NCI-H1436 treated with DMSO at 0.1 percent for 48 hours (cell line): ENCODE results near the gene ZNF101.

Experiments used
- DNase-seq: peaks from one replicate; lab custom pipeline; 2025; lab: John Stamatoyannopoulos, UW

ZNF101 gene

GRCh38 chr19:19642506-19643157, 26.0 kb upstream of the ZNF101 start:
- no peak for DNase-seq

GRCh38 chr19:19643158-19644053, 25.2 kb upstream of the ZNF101 start, which contains the start of gene GMIP:
GMIP (minus strand) TSS chr19:19643657; CDS start chr19:19643529, 128 bp downstream.
- DNase-seq = peak; percentile 23

GRCh38 chr19:19644054-19644388, 24.6 kb upstream of the ZNF101 start:
- no peak for DNase-seq

DNA sequence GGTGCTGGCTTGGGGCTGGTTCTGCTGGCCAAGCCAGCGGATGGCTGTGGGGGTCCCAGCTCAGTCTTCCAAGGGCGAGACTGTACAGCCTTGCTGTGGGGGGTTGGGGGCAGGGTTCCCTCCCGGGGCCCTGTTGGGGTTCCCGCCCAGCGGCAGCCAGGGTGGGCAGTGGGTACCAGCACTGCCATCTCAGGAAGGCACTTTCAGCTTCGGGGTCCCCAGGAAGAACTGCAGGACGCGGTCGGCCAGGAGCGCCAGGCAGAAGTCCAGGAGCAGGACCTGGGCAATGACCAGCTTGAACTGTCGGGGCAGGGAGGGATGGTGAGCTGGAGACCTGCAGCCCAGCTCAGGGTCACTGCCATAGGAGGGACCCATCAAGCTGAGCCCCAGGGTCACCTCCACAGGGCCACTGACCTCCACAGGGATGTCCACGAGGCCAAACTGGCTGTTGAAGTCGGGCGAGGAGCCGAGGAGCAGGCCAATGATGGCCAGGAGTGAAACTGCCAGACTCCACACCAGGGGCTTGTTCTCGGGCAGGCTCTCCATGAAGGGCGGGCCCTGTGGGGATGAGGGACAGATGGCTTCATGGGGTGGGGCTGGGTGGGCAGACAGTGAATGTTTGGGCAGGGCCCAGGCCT, 23.3 kb upstream of the ZNF101 start:
- no peak for DNase-seq

GRCh38 chr19:19647037-19647835, 21.4 kb upstream of the ZNF101 start:
- DNase-seq = no peak

GRCh38 chr19:19649155-19649554, 19.5 kb upstream of the ZNF101 start:
- DNase-seq = no peak

- DNase-seq = no peak
Observed at GRCh38 chr19:19649580-19649995, 19.1 kb upstream of the ZNF101 start.

DNA sequence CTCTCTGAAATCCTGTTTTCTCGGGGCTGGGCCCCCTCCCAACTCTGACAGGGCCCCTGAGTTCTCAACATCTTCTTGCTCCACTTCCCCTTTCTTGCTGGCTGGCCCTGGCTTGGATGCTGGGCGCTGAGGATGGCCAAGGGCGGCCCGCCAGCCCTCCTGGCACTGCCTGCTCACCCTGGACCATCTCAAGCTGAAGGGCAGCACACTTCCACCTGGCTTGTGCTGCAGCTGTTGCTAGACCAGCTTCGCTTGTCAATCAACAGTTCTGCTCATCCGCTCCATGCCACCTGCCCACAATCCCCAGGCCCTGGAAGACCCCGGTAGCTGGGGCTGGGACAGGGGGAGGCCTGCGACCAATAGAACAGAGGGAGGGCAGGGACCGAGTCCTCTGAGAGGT, 18.3 kb upstream of the ZNF101 start:
- no peak for DNase-seq

- DNase-seq = no peak
Observed at GRCh38 chr19:19651076-19651475, 17.6 kb upstream of the ZNF101 start.

GRCh38 chr19:19652482-19653295, 15.9 kb upstream of the ZNF101 start:
- no peak for DNase-seq

DNA sequence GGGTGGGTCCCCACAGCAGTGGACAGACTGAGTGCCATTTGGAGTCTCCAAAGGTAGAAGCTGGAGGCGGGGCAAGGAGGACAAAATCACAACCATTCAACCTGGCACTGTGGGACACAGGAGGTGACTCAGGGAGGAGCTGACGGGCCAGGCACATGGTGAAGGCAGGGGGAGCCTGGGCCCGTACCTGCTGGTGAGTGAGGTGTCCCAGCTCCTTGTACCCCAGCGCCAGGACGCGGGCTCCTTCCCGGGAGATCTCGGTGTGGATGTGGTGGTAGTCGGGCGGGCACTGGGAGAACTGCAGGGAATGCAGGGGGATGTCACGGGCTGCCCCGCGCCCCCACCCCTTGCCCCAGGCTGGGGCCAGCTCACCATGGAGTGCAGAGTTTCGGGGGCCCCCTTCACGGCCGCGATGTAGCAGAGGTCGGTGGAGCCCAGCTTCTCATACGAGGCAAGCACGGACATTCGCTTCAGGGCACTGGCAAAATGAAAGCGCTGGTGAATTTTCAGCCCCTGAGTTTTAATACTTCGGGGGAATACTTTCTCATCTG, 15.0 kb upstream of the ZNF101 start:
- DNase-seq = no peak

DNA sequence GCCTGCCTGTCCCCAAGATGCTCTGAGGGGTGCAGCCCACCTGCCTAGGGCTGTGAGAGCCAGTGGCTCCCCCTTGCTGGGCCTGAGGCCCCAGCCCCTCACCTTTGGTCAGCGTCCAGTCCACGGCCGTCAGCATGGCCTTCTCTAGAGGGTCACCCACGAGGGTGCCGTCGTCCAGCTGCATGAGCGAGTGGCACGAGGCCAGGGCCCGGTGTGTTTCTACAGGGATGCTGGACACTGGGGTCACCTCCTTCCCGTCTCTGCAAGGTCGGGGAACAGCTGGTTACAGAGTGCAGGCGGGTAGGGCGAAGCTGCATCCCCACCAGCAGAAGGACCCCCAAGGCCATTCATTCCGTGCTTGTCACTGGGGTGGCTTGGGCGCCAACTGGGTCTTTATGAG, 14.2 kb upstream of the ZNF101 start:
- DNase-seq = no peak

DNA sequence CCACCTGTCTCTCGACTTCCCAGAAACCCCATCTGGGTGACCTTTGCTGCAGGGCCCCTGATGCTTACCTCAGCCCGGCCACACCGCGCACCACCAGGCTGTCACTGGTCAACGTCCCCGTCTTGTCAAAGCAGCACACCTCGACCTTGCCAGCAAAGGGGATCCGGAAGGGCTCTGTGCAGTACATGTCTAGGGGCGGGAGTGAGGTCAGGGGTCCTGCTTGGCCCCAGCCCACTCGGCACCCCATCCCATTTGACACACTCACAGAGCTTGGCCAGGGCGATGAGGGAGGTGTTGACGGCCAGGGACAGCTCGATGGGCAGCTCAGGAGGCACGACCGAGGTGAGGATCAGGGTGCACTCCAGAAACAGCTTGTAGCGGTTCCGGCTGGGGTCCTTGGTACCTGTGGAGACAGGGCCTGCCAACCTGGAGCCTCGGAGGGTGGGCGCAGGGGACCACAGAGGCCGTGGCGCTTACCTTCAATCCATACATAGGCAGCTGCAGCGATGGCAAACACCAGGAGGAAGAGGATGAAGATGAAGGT, 13.5 kb upstream of the ZNF101 start:
- DNase-seq = no peak

DNA sequence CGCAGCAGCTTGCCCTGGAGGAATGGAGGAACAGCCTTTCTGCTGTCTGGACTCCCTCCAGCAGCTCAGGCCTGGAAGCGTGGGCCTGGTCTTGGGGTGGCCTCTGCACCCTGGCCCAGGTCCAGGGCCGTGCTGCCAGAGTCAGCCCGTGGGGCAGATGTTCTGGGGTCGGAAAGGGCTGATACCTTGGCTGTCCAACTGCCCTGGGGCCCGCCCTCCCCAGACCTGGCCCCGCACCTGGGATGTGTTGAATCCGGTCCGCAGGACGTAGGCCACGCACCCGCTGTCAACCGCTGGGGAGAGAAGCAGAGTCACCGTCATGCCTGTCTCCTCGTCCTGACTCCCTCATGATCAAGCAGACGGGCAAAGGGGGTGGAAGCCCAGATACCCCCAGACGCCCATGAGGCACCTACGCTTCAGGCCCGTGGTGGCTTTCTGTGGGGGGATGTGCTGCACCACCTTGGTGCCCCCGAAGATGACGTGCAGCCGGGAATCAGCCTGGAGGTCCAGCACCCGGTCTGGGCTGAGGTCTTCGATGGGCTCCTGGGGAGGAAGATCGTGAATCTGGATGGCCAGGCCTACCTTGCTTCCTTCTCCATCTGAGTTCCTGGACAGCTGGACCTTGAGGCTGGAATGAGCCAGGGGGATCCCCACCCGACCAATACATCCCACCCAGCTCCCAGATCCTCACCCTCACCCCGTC, 12.8 kb upstream of the ZNF101 start:
- DNase-seq = no peak

- DNase-seq = no peak
Observed at GRCh38 chr19:19656451-19657396, 11.9 kb upstream of the ZNF101 start.

GRCh38 chr19:19657397-19657783, 11.2 kb upstream of the ZNF101 start:
- DNase-seq = no peak

DNA sequence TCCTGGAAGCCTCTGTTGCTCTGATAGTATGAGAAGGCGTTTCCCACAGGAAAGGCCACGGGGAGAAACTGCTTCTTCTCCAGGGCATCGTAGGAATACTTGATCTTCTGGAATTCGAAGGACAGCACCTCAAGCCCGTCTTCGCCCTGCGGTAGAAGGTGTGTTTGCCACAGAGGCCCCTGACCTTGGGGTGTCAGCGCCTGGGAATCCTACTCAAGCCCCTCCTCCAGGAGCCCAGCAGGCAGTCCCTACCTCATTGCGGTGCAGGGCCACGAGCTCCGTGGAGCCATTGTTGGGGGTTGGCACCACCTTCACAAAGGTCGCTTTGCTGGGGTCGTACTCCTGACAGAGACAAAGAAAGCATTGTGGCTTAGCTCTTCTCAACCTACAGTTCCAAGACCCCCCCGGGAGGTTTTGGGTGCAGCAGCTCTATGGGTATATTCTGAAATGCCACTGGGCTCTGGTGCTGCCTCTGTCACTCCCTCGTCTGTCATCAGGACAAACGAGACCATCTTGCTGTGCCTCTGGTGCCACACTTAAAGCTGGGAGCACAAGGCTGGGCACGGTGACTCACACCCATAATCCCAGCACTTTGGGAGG, 8.9 kb upstream of the ZNF101 start:
- DNase-seq = no peak

DNA sequence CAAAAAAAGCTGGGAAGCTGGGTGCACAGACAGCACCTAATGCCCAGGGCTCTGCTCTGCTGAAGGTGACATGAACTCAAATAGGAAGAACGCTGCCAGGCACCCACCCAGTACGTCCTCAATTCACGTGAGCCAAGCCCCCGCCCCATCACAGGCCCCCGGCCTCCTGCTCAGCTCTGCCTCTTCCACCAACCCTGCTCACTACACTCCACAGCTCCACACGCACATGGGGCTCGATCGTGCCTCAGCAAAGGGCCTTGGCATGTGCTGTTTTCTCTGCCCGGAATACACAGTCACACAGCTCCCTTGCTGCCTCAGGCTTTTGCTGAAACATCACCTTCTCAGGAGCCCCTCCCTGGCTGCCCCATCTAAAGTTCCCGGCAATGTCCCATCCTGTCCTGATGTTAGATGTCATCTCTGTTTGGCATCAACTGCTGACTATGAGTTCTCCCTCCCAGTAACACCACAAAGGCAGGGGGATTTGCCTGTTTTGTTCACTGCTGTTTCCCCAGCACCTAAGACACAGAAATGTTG, 7.4 kb upstream of the ZNF101 start:
- no peak for DNase-seq
